RWPE1 (cell line): ENCODE data around the gene WLS.

Experiments
- CTCF ChIA-PET: fragments of 350-600 bp; sonication (Branson Sonifier 250); formaldehyde crosslinking; extraction: SDS; loops from one replicate; lab custom pipeline; 2021; lab: Yijun Ruan, JAX
- POLR2A ChIA-PET: fragments of 400-600 bp; formaldehyde crosslinking; extraction: SDS; loops from one replicate; lab custom pipeline; 2020; ENCODE audit warnings: antibody characterized with exemption; ENCODE audit not compliant: low non-redundant PET; lab: Yijun Ruan, JAX
- DNase-seq: peaks from one replicate; pipeline ENCODE4 v3.0.0; 2012; ENCODE audit warnings: low spot score
- H3K27ac ChIP-seq: fragments of 450-650 bp; 2 replicates; pipeline ENCODE4 v1.5.1; 2017
- CTCF ChIP-seq: fragments of 450-650 bp; conservative IDR thresholded peaks from 2 replicates; pipeline ENCODE4 v1.5.1; 2017; ENCODE audit warnings: low read depth, mild to moderate bottlenecking

The WLS gene

GRCh38 chr1:68128820-68129219 lies 103.5 kb downstream of the WLS start:
- H3K27ac ChIP-seq, result no peak overlapping the region
- POLR2A ChIA-PET, result no interaction called here
- DNase-seq, result no peak
- no peak for TF ChIP-seq CTCF
- CTCF ChIA-PET, result interaction anchor here (2.3 kb wide), 1 partner anchor 9 kb away, joined by 8 read pairs; no protein-coding TSS in a partner anchor

DNA sequence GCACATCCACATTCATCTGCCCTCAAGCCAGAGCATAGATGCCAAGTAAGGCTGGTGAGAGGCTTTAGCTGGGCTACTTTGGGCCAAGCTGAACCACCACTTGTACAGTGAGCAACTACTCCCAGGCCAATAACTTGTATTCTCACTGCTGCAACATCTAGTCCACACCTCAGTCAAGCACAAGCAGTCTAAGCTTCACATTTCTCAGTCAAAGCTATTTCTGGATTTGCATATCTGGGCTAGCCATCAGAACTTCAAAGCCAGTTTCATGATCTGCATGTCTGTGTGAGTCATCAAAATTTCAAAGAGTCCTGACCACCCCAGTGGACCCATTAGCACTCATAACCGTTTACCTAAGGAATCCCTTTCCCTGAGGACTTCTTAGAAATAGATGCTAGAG lies 104.2 kb downstream of the WLS start:
- no peak for TF ChIP-seq CTCF
- CTCF ChIA-PET, result interaction anchor here (2.3 kb wide), 1 partner anchor 8 kb away, joined by 8 read pairs; no protein-coding TSS in a partner anchor
- POLR2A ChIA-PET, result no interaction called here
- no peak overlapping the region for H3K27ac ChIP-seq
- DNase-seq, result no peak

GRCh38 chr1:68121536-68121935 lies 110.8 kb downstream of the WLS start:
- no peak for DNase-seq
- no peak overlapping the region for H3K27ac ChIP-seq
- no peak for TF ChIP-seq CTCF
- CTCF ChIA-PET, result interaction anchor here (0.6 to 2.9 kb wide), 5 partner anchors 199 to 322 kb away, joined by 3 to 46 read pairs (median 12); no protein-coding TSS in a partner anchor
- POLR2A ChIA-PET, result no interaction called here

DNA sequence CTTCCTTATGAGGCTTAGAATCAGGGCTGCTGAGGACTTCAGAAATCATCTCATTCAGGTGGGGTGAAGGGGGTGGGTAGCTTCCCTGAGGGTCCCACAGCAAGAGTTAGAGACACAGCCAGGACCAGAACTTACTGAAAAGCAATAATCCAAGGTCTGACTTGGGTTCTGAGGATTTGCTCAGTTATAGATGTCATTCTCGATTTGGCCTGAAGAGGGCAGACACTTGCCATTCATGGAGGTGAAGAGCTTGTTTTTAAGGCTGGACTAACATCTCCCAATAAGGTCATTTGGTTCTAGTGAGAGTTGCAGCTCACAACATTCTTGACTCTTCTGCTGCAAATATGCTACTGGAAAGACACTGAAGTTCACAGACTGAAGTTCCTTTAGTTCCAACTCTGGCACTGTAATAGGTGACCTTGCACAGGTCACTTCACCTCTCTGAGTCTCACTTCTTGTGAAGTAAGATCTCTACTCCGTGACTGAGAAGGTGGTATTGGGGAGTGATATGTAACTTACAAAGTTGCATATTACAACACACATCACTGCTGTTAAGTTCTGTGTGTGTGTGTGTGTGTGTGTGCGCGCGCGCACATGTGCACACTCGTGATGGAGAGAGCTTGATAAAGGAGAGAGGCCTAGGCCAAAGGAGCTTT lies 112.1 kb downstream of the WLS start:
- no peak overlapping the region for H3K27ac ChIP-seq
- DNase-seq, result peak; percentile 59
- TF ChIP-seq CTCF, result peak; percentile 81
- CTCF ChIA-PET, result interaction anchor here (0.6 to 2.9 kb wide), 25 partner anchors 9 to 788 kb away, joined by 3 to 46 read pairs (median 3); partner anchors contain the start of gene WLS
- POLR2A ChIA-PET, result interaction anchor here (0.6 to 0.9 kb wide), 2 partner anchors 31 to 112 kb away, joined by 3 to 4 read pairs; partner anchors contain the start of gene WLS

- DNase-seq, result no peak
- CTCF ChIA-PET, result interaction anchor here (0.6 to 2.9 kb wide), 7 partner anchors 10 to 789 kb away, joined by 3 to 46 read pairs (median 6); no protein-coding TSS in a partner anchor
- POLR2A ChIA-PET, result no interaction called here
- no peak overlapping the region for H3K27ac ChIP-seq
- TF ChIP-seq CTCF, result no peak
These were observed 112.9 kb downstream of the WLS start for GRCh38 chr1:68119445-68119844.

DNA sequence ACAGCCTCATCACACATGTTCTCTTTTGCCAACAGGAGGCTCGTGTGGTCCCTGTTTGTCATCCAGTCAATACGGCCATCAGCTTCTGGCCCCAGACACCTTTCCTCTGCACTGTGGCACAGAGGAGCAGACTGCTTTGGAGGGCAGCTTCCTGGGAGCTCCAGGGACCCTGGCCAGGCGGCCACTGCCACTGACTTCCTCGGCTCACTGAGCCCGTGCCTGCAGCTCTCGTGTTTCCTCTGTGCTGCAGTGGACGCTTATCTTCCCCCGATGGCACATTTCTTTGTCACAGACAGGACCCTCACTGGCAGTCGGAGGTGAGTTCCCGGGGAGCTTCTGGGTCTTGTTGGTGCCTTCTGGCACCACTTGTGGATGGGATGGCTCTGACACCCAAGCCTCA lies 114.9 kb downstream of the WLS start:
- ChIA-PET POLR2A (no interaction called here), CTCF (interaction anchor here (0.6 to 2.0 kb wide), 8 partner anchors 115 to 585 kb away, joined by 3 to 10 read pairs (median 4); partner anchors contain the start of gene WLS)
- no peak for TF ChIP-seq CTCF
- H3K27ac ChIP-seq, result peak overlapping the region; percentile 25; the same call in 1 of the 2 replicates
- no peak for DNase-seq
